Measurements from ENCODE around the gene RECQL5. TPM values are rescaled to one million over a fixed set of nuclear protein-coding genes. Genes with fewer than 3 reads are reported as not detected.

The RECQL5 gene
- polyA plus RNA-seq, 1 donor (not counting 4 experiments of a cell fraction or from before 2014, with no cell fraction given), result 11.9 TPM

DNA sequence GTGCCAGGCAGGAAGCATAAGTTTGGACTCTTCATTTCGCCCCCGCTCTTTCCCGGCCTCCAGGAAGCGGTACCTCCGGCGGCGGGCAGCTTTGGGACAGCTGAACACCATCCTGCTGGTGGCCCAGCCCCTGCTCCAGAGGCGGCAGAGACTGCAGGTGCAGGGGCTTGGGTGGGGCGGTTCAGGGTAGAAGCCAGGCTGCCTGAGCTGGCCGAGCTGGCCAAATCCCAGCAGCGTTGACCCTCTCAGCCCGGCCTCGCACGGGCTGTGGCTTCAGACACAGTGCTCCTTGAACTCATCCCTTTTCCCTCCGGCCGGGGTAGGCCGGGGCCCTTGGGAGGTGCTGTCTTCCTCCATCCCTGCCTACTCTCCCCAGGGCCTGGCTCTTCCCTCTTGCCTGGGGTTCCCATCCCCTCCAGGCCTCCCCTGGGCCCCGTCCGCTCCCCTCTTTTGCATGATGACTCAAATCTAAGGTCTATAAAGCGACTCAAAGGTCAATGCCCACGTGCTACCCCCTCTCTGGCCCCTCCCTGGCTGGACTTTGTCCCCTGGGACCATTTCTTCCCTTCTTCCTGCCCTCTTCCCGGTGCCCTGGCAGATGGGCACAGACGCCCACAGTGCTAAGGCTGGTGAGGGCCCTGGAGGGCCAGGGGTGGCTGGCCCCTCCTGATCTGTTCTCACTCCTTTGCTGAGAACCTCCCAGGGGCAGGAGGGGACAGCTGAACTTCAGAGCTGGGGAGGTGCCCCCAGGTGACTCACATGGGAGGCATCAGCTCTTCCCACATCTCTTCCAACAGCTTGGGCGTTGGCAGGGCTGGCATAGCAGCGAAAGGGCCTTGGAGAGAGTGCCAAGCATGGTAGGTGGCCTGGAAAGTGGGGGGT, 56.6 kb downstream of the RECQL5 start:
- dilution Hi-C loops (cut with MboI; ENCODE audit: extremely low pct_ligation_motif_present, low sequenced_read_pairs), result no loop called here
- Histone ChIP-seq H3K9me1 (ENCODE audit: control insufficient read depth, extremely low read depth, insufficient read depth, low read length) (no peaks in the 10 kb centered on the region), H3K4me1 (ENCODE audit: control insufficient read depth, extremely low read depth, insufficient read depth, low read length) (no peaks in the 10 kb centered on the region), H3K27ac (ENCODE audit: control insufficient read depth, insufficient read depth, low read length) (no peak overlapping the region), H4K20me1 (ENCODE audit: control insufficient read depth, extremely low read depth, insufficient read depth, low read length) (no peaks in the 10 kb centered on the region), H3K4me3 (ENCODE audit: control insufficient read depth in 2 of 3, extremely low read depth in 1 of 3, insufficient read depth in 2 of 3, low read depth in 1 of 3, low read length in 3 of 3) (no peak overlapping the region), H3K9me3 (ENCODE audit: control insufficient read depth, low read depth, low read length) (no peaks in the 10 kb centered on the region), H3K36me3 (ENCODE audit: control insufficient read depth in 2 of 2, extremely low read depth in 1 of 2, insufficient read depth in 2 of 2, low read length in 2 of 2) (no peaks in the 10 kb centered on the region), H2AFZ (ENCODE audit: control insufficient read depth, low read length) (no peak overlapping the region), H3K27me3 (ENCODE audit: control insufficient read depth, extremely low read depth, insufficient read depth, low read length) (peaks cover 7% of the 10 kb centered on the region), H3K79me2 (ENCODE audit: control insufficient read depth, insufficient read depth, low read length) (no peaks in the 10 kb centered on the region), H3K9ac (ENCODE audit: control insufficient read depth, extremely low read depth, insufficient read depth, low read length) (no peak overlapping the region), H3K4me2 (ENCODE audit: control insufficient read depth, extremely low read depth, insufficient read depth, low read depth, low read length) (no peak overlapping the region)
- TF ChIP-seq, protein P1, sequence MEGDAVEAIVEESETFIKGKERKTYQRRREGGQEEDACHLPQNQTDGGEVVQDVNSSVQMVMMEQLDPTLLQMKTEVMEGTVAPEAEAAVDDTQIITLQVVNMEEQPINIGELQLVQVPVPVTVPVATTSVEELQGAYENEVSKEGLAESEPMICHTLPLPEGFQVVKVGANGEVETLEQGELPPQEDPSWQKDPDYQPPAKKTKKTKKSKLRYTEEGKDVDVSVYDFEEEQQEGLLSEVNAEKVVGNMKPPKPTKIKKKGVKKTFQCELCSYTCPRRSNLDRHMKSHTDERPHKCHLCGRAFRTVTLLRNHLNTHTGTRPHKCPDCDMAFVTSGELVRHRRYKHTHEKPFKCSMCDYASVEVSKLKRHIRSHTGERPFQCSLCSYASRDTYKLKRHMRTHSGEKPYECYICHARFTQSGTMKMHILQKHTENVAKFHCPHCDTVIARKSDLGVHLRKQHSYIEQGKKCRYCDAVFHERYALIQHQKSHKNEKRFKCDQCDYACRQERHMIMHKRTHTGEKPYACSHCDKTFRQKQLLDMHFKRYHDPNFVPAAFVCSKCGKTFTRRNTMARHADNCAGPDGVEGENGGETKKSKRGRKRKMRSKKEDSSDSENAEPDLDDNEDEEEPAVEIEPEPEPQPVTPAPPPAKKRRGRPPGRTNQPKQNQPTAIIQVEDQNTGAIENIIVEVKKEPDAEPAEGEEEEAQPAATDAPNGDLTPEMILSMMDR (optimal IDR thresholded peaks at IDR 0.05 in 1 of 3, IDR thresholded peaks at IDR 0.05 in 1 of 3, conservative IDR thresholded peaks at IDR 0.05 in 1 of 3; ENCODE audit: extremely low read depth in 1 of 3, insufficient read depth in 2 of 3, low read length in 3 of 3), result no peak
- no peak for TF ChIP-seq EZH2 (IDR thresholded peaks at IDR 0.05; ENCODE audit: low read length)
- FAIRE-seq, result no peak
- no peak for DNase-seq (ENCODE audit: low read depth, low spot score)

DNA sequence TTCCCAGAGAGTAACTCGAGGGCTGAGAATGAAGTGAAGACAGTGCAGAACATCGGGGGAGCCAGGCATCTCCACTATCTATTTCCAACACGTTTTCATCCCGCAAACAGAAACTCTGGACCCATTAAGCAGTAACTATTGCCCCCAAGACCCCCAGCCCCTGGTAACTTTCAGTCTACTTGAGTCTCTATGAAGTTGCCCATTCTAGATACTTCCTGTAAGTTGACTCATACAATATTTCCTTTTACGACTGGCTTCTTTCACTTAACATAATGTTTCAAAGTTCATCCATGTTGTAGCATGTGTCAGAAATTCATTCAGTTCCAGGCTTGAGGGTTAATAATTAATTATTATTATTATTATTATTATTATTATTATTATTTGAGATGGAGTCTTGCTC, 59.9 kb downstream of the RECQL5 start:
- Histone ChIP-seq H3K4me2 (ENCODE audit: control insufficient read depth, extremely low read depth, insufficient read depth, low read depth, low read length) (no peak overlapping the region), H3K27me3 (ENCODE audit: control insufficient read depth, extremely low read depth, insufficient read depth, low read length) (peaks cover 8% of the 10 kb centered on the region), H3K4me3 (ENCODE audit: control insufficient read depth in 2 of 3, extremely low read depth in 1 of 3, insufficient read depth in 2 of 3, low read depth in 1 of 3, low read length in 3 of 3) (no peak overlapping the region), H3K27ac (ENCODE audit: control insufficient read depth, insufficient read depth, low read length) (no peak overlapping the region), H3K36me3 (ENCODE audit: control insufficient read depth in 2 of 2, extremely low read depth in 1 of 2, insufficient read depth in 2 of 2, low read length in 2 of 2) (no peaks in the 10 kb centered on the region), H3K9ac (ENCODE audit: control insufficient read depth, extremely low read depth, insufficient read depth, low read length) (no peak overlapping the region), H3K9me1 (ENCODE audit: control insufficient read depth, extremely low read depth, insufficient read depth, low read length) (no peaks in the 10 kb centered on the region), H3K9me3 (ENCODE audit: control insufficient read depth, low read depth, low read length) (no peaks in the 10 kb centered on the region), H3K4me1 (ENCODE audit: control insufficient read depth, extremely low read depth, insufficient read depth, low read length) (peaks cover 6% of the 10 kb centered on the region), H4K20me1 (ENCODE audit: control insufficient read depth, extremely low read depth, insufficient read depth, low read length) (no peaks in the 10 kb centered on the region), H3K79me2 (ENCODE audit: control insufficient read depth, insufficient read depth, low read length) (no peaks in the 10 kb centered on the region), H2AFZ (ENCODE audit: control insufficient read depth, low read length) (no peak overlapping the region)
- TF ChIP-seq, protein P1 (optimal IDR thresholded peaks at IDR 0.05 in 1 of 3, IDR thresholded peaks at IDR 0.05 in 1 of 3, conservative IDR thresholded peaks at IDR 0.05 in 1 of 3; ENCODE audit: extremely low read depth in 1 of 3, insufficient read depth in 2 of 3, low read length in 3 of 3), result no peak
- no peak for TF ChIP-seq EZH2 (IDR thresholded peaks at IDR 0.05; ENCODE audit: low read length)
- no peak for DNase-seq (ENCODE audit: low read depth, low spot score)
- FAIRE-seq, result no peak
- dilution Hi-C loops (cut with MboI; ENCODE audit: extremely low pct_ligation_motif_present, low sequenced_read_pairs), result no loop called here
